Measurements from ENCODE around the gene RAB24.

RAB24 gene

GRCh38 chr5:177253252-177253651 lies 50.3 kb downstream of the RAB24 start:
- no peak overlapping the region for H3K4me3 ChIP-seq (ENCODE audit: low read depth, low read length)
- TF ChIP-seq, protein P1, sequence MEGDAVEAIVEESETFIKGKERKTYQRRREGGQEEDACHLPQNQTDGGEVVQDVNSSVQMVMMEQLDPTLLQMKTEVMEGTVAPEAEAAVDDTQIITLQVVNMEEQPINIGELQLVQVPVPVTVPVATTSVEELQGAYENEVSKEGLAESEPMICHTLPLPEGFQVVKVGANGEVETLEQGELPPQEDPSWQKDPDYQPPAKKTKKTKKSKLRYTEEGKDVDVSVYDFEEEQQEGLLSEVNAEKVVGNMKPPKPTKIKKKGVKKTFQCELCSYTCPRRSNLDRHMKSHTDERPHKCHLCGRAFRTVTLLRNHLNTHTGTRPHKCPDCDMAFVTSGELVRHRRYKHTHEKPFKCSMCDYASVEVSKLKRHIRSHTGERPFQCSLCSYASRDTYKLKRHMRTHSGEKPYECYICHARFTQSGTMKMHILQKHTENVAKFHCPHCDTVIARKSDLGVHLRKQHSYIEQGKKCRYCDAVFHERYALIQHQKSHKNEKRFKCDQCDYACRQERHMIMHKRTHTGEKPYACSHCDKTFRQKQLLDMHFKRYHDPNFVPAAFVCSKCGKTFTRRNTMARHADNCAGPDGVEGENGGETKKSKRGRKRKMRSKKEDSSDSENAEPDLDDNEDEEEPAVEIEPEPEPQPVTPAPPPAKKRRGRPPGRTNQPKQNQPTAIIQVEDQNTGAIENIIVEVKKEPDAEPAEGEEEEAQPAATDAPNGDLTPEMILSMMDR (IDR thresholded peaks at IDR 0.05; ENCODE audit: control insufficient read depth, extremely low read depth, insufficient read depth) = no peak
- DNase-seq (ENCODE audit: low read depth) = no peak
